ENCODE results near the gene RAB32.

Gene RAB32

GRCh38 chr6:146583966-146584365, 40.3 kb downstream of the RAB32 start:
- DNase-seq: no peak

- DNase-seq: no peak
Measured at GRCh38 chr6:146587459-146587858, 43.8 kb downstream of the RAB32 start.

GRCh38 chr6:146590492-146590891, 46.9 kb downstream of the RAB32 start:
- DNase-seq: no peak

- no peak for DNase-seq
Measured at GRCh38 chr6:146592451-146592850, 48.8 kb downstream of the RAB32 start.

GRCh38 chr6:146593986-146594385, 50.4 kb downstream of the RAB32 start:
- no peak for DNase-seq

GRCh38 chr6:146594495-146594894, 50.9 kb downstream of the RAB32 start:
- DNase-seq: no peak

- DNase-seq: no peak
Measured at GRCh38 chr6:146595972-146596731, 52.5 kb downstream of the RAB32 start.

- DNase-seq: peak; percentile 1
Measured at GRCh38 chr6:146598772-146599405, 55.3 kb downstream of the RAB32 start, which contains the start of gene ADGB. ADGB (plus strand) TSS chr6:146598972; CDS start chr6:146599041, 69 bp downstream.

GRCh38 chr6:146601352-146601751, 57.7 kb downstream of the RAB32 start:
- no peak for DNase-seq

- DNase-seq: no peak
Measured at GRCh38 chr6:146602526-146602925, 58.9 kb downstream of the RAB32 start.

Data from amniotic stem cell (primary cell).